Measurements from ENCODE around the gene BTBD17. TPM values are rescaled to one million over a fixed set of nuclear protein-coding genes. Genes with fewer than 3 reads are reported as not detected.

BTBD17 gene
- total RNA-seq, 4 donors from 2014 or later, result 0.67 to 0.89 TPM; not detected in 2

- 16 to 24% methylated on average over 3 to 9 of the region's 9 CpGs for WGBS, 2 donors
- no peak for TF ChIP-seq POLR2A (IDR thresholded peaks at IDR 0.05)
- no peak for TF ChIP-seq CTCF (IDR thresholded peaks at IDR 0.05)
- Histone ChIP-seq H3K9me3 (no peaks in the 10 kb centered on the region), H3K4me3 (replicated peaks in 1 of 3) (no peak overlapping the region), H3K36me3 (no peaks in the 10 kb centered on the region), H3K27ac (peak overlapping the region in 1 of 3 donors; percentile 45), H3K27me3 (no peaks in the 10 kb centered on the region), H3K4me1 (peaks cover 29 to 42% of the 10 kb centered on the region in 2 donors)
- DNase-seq, result peak; percentile 92 to 93
- intact Hi-C loops (cut with DNase I), result no loop called here
These were observed 18.0 kb downstream of the BTBD17 start for GRCh38 chr17:74343526-74344284.

- H3K9me3 ChIP-seq, result no peaks in the 10 kb centered on the region
- H3K4me3 ChIP-seq (replicated peaks in 1 of 3), result no peak overlapping the region
- TF ChIP-seq CTCF (IDR thresholded peaks at IDR 0.05) (no peak), POLR2A (IDR thresholded peaks at IDR 0.05) (no peak)
- intact Hi-C loops (cut with DNase I), result no loop called here
- peak overlapping the region in 1 of 3 donors; percentile 45 for H3K27ac ChIP-seq
- WGBS, 2 donors, result 82% methylated on average over 8 of the region's 8 CpGs
- H3K27me3 ChIP-seq, result no peaks in the 10 kb centered on the region
- peaks cover 32 to 46% of the 10 kb centered on the region in 2 donors for H3K4me1 ChIP-seq
- DNase-seq, result no peak
- no peaks in the 10 kb centered on the region for H3K36me3 ChIP-seq
These were observed 18.5 kb downstream of the BTBD17 start for GRCh38 chr17:74343121-74343520.

- Histone ChIP-seq H3K36me3 (no peaks in the 10 kb centered on the region), H3K4me3 (replicated peaks in 1 of 3) (no peak overlapping the region), H3K27ac (no peak overlapping the region), H3K9me3 (no peaks in the 10 kb centered on the region), H3K4me1 (peaks cover 39 to 55% of the 10 kb centered on the region in 2 donors), H3K27me3 (no peaks in the 10 kb centered on the region)
- TF ChIP-seq CTCF (IDR thresholded peaks at IDR 0.05) (no peak), POLR2A (IDR thresholded peaks at IDR 0.05) (no peak)
- no peak for DNase-seq
- 84 to 95% methylated on average over 10 of the region's 10 CpGs for WGBS, 2 donors
- intact Hi-C loops (cut with DNase I), result no loop called here
These were observed 19.4 kb downstream of the BTBD17 start for GRCh38 chr17:74342224-74342623.

GRCh38 chr17:74340470-74341023, 21.1 kb downstream of the BTBD17 start:
- no peaks in the 10 kb centered on the region for H3K9me3 ChIP-seq
- WGBS, 2 donors, result 65 to 75% methylated on average over 4 to 11 of the region's 13 CpGs
- H3K36me3 ChIP-seq, result no peaks in the 10 kb centered on the region
- H3K4me3 ChIP-seq (replicated peaks in 1 of 3), result no peak overlapping the region
- no peaks in the 10 kb centered on the region for H3K27me3 ChIP-seq
- DNase-seq, result peak in 1 of 2 donors; percentile 46
- TF ChIP-seq CTCF (IDR thresholded peaks at IDR 0.05), result no peak
- no peak for TF ChIP-seq POLR2A (IDR thresholded peaks at IDR 0.05)
- H3K4me1 ChIP-seq, result peaks cover 39 to 62% of the 10 kb centered on the region in 2 donors
- intact Hi-C loops (cut with DNase I), result no loop called here
- H3K27ac ChIP-seq, result no peak overlapping the region

Data from thyroid gland (tissue), 4 donors.